GM19099 (cell line): Measurements from ENCODE around the gene GSK3B.

ENCODE experiments used
- POLR2A ChIP-seq: IDR thresholded peaks from 3 replicates; pipeline ENCODE4 v1.6.1; 2011; ENCODE audit warnings: low read depth; ENCODE audit not compliant: insufficient read length; ENCODE audit errors: extremely low read depth

The GSK3B gene

GRCh38 chr3:120072867-120073525 lies 21.3 kb downstream of the GSK3B start:
- TF ChIP-seq POLR2A = no peak

GRCh38 chr3:120071259-120071658 lies 23.0 kb downstream of the GSK3B start:
- no peak for TF ChIP-seq POLR2A

- no peak for TF ChIP-seq POLR2A
These were observed 23.8 kb downstream of the GSK3B start for GRCh38 chr3:120070263-120070981.

GRCh38 chr3:120067083-120067482 lies 27.2 kb downstream of the GSK3B start:
- no peak for TF ChIP-seq POLR2A

GRCh38 chr3:120066634-120067033 lies 27.6 kb downstream of the GSK3B start:
- TF ChIP-seq POLR2A = no peak

- TF ChIP-seq POLR2A = no peak
These were observed 29.6 kb downstream of the GSK3B start for GRCh38 chr3:120064641-120065040.

- no peak for TF ChIP-seq POLR2A
These were observed 31.8 kb downstream of the GSK3B start for GRCh38 chr3:120062474-120062873.

GRCh38 chr3:120059081-120059864 lies 35.0 kb downstream of the GSK3B start:
- TF ChIP-seq POLR2A = no peak

- TF ChIP-seq POLR2A = no peak
These were observed 36.6 kb downstream of the GSK3B start for GRCh38 chr3:120057626-120058025.

GRCh38 chr3:120057029-120057428 lies 37.2 kb downstream of the GSK3B start:
- TF ChIP-seq POLR2A = no peak

GRCh38 chr3:120052677-120053076 lies 41.6 kb downstream of the GSK3B start:
- no peak for TF ChIP-seq POLR2A

GRCh38 chr3:120052225-120052624 lies 42.0 kb downstream of the GSK3B start:
- no peak for TF ChIP-seq POLR2A

- TF ChIP-seq POLR2A = no peak
These were observed 44.2 kb downstream of the GSK3B start for GRCh38 chr3:120049881-120050539.

GRCh38 chr3:120049072-120049471 lies 45.2 kb downstream of the GSK3B start:
- no peak for TF ChIP-seq POLR2A

- TF ChIP-seq POLR2A = no peak
These were observed 45.7 kb downstream of the GSK3B start for GRCh38 chr3:120048355-120049041.
